HEK293T (cell line): ENCODE data around the gene CACHD1.

Source experiments
- ARNT ChIP-seq: fragments of 450-650 bp; IDR thresholded peaks from 2 replicates; pipeline ENCODE4 v1.6.1; 2017; ENCODE audit warnings: mild to moderate bottlenecking
- ELF4 ChIP-seq: fragments of 450-650 bp; IDR thresholded peaks from 2 replicates; pipeline ENCODE4 v1.6.1; 2017; ENCODE audit warnings: antibody characterized with exemption
- FOXA1 ChIP-seq: fragments of 450-650 bp; IDR thresholded peaks from 2 replicates; pipeline ENCODE4 v1.6.1; 2016; ENCODE audit warnings: mild to moderate bottlenecking
- FOXK2 ChIP-seq: fragments of 450-650 bp; IDR thresholded peaks from 2 replicates; pipeline ENCODE4 v1.6.1; 2016; ENCODE audit warnings: mild to moderate bottlenecking
- FOXM1 ChIP-seq: fragments of 450-650 bp; IDR thresholded peaks from 2 replicates; pipeline ENCODE4 v1.6.1; 2017; ENCODE audit warnings: mild to moderate bottlenecking, borderline replicate concordance
- HDGF ChIP-seq: fragments of 450-650 bp; IDR thresholded peaks from 2 replicates; pipeline ENCODE4 v1.6.1; 2017; ENCODE audit warnings: antibody characterized with exemption, borderline replicate concordance
- NFRKB ChIP-seq: fragments of 450-650 bp; IDR thresholded peaks from 2 replicates; pipeline ENCODE4 v1.6.1; 2016; ENCODE audit warnings: mild to moderate bottlenecking, moderate library complexity
- SP1 ChIP-seq: fragments of 450-650 bp; IDR thresholded peaks from 2 replicates; pipeline ENCODE4 v1.6.1; 2017
- SUZ12 ChIP-seq: fragments of 450-650 bp; IDR thresholded peaks from 2 replicates; pipeline ENCODE4 v1.6.1; 2016; ENCODE audit warnings: mild to moderate bottlenecking

- no peak for TF ChIP-seq ELF4
- TF ChIP-seq NFRKB: no peak
- no peak for TF ChIP-seq FOXA1
- TF ChIP-seq ARNT: no peak
- TF ChIP-seq FOXK2: no peak
- TF ChIP-seq FOXM1: no peak
- no peak for TF ChIP-seq SP1
- TF ChIP-seq HDGF: no peak
- TF ChIP-seq SUZ12: no peak
Measured at GRCh38 chr1:64624218-64624713, 154.3 kb downstream of the CACHD1 start.
